ENCODE measurements around the gene ANKMY1.

ANKMY1 gene

GRCh38 chr2:240567137-240567871 is 9.5 kb upstream of the ANKMY1 start:
- peaks cover 66% of the 10 kb centered on the region for H3K79me2 ChIP-seq (ENCODE audit: insufficient read depth, low read length)
- H3K9me2 ChIP-seq (replicated peaks; ENCODE audit: low read depth, low read length): no peaks in the 10 kb centered on the region
- H3K4me1 ChIP-seq (ENCODE audit: insufficient read depth, low read length, poor library complexity, severe bottlenecking): peaks cover 59% of the 10 kb centered on the region
- H3K9ac ChIP-seq (ENCODE audit: low read depth, low read length, poor library complexity, severe bottlenecking): peak overlapping the region; percentile 82
- H3K4me3 ChIP-seq (ENCODE audit: low read length, poor library complexity, severe bottlenecking): peak overlapping the region; percentile 72
- no peaks in the 10 kb centered on the region for H3F3A ChIP-seq (ENCODE audit: low read depth)
- H3K27me3 ChIP-seq (ENCODE audit: insufficient read depth, low read length, poor library complexity, severe bottlenecking): no peaks in the 10 kb centered on the region
- TF ChIP-seq EZH2phosphoT487 (IDR thresholded peaks at IDR 0.05; ENCODE audit: borderline replicate concordance): no peak
- TF ChIP-seq CTCF (conservative IDR thresholded peaks at IDR 0.05; ENCODE audit: low read length): no peak
- peak overlapping the region; percentile 96 for H3K4me2 ChIP-seq (ENCODE audit: low read depth, low read length, poor library complexity, severe bottlenecking)
- peaks cover 28% of the 10 kb centered on the region for H4K20me1 ChIP-seq (ENCODE audit: insufficient read depth, low read length, poor library complexity, severe bottlenecking)
- H3K36me3 ChIP-seq (ENCODE audit: insufficient read depth, low read length): peaks cover 4% of the 10 kb centered on the region; the same call in 1 of the 2 replicates
- peak overlapping the region; percentile 80 for H2AFZ ChIP-seq (ENCODE audit: low read length)
- H3K9me3 ChIP-seq (ENCODE audit: insufficient read depth, low read depth, low read length): no peaks in the 10 kb centered on the region

GRCh38 chr2:240566203-240567136 is 8.7 kb upstream of the ANKMY1 start:
- Histone ChIP-seq H3K9ac (ENCODE audit: low read depth, low read length, poor library complexity, severe bottlenecking) (peak overlapping the region; percentile 85), H3K4me1 (ENCODE audit: insufficient read depth, low read length, poor library complexity, severe bottlenecking) (peaks cover 65% of the 10 kb centered on the region)
- TF ChIP-seq EZH2phosphoT487 (IDR thresholded peaks at IDR 0.05; ENCODE audit: borderline replicate concordance) (no peak), CTCF (conservative IDR thresholded peaks at IDR 0.05; ENCODE audit: low read length) (peak; percentile 67)

GRCh38 chr2:240565333-240566202 is 7.8 kb upstream of the ANKMY1 start:
- H3F3A ChIP-seq (ENCODE audit: low read depth): no peaks in the 10 kb centered on the region
- H3K9me3 ChIP-seq (ENCODE audit: insufficient read depth, low read depth, low read length): no peaks in the 10 kb centered on the region
- TF ChIP-seq CTCF (conservative IDR thresholded peaks at IDR 0.05; ENCODE audit: low read length): no peak
- no peak for TF ChIP-seq EZH2phosphoT487 (IDR thresholded peaks at IDR 0.05; ENCODE audit: borderline replicate concordance)
- H3K4me3 ChIP-seq (ENCODE audit: low read length, poor library complexity, severe bottlenecking): peak overlapping the region; percentile 72
- peaks cover 61% of the 10 kb centered on the region for H3K79me2 ChIP-seq (ENCODE audit: insufficient read depth, low read length)
- peaks cover 4% of the 10 kb centered on the region; the same call in 1 of the 2 replicates for H3K36me3 ChIP-seq (ENCODE audit: insufficient read depth, low read length)
- H3K27me3 ChIP-seq (ENCODE audit: insufficient read depth, low read length, poor library complexity, severe bottlenecking): no peaks in the 10 kb centered on the region
- peak overlapping the region; percentile 85 for H3K9ac ChIP-seq (ENCODE audit: low read depth, low read length, poor library complexity, severe bottlenecking)
- H3K4me1 ChIP-seq (ENCODE audit: insufficient read depth, low read length, poor library complexity, severe bottlenecking): peaks cover 62% of the 10 kb centered on the region
- H4K20me1 ChIP-seq (ENCODE audit: insufficient read depth, low read length, poor library complexity, severe bottlenecking): peaks cover 16% of the 10 kb centered on the region
- peak overlapping the region; percentile 39; the same call in 1 of the 2 replicates for H2AFZ ChIP-seq (ENCODE audit: low read length)
- no peaks in the 10 kb centered on the region for H3K9me2 ChIP-seq (replicated peaks; ENCODE audit: low read depth, low read length)
- H3K4me2 ChIP-seq (ENCODE audit: low read depth, low read length, poor library complexity, severe bottlenecking): peak overlapping the region; percentile 96

More at GRCh38 chr2:240566203-240567136, 8.7 kb upstream of the ANKMY1 start:
- Histone ChIP-seq H3K4me3 (ENCODE audit: low read length, poor library complexity, severe bottlenecking) (peak overlapping the region; percentile 72), H3F3A (ENCODE audit: low read depth) (no peaks in the 10 kb centered on the region), H3K36me3 (ENCODE audit: insufficient read depth, low read length) (peaks cover 4% of the 10 kb centered on the region; the same call in 1 of the 2 replicates), H3K4me2 (ENCODE audit: low read depth, low read length, poor library complexity, severe bottlenecking) (peak overlapping the region; percentile 96), H3K27me3 (ENCODE audit: insufficient read depth, low read length, poor library complexity, severe bottlenecking) (no peaks in the 10 kb centered on the region), H3K9me2 (replicated peaks; ENCODE audit: low read depth, low read length) (no peaks in the 10 kb centered on the region), H2AFZ (ENCODE audit: low read length) (peak overlapping the region; percentile 39; the same call in 1 of the 2 replicates), H3K9me3 (ENCODE audit: insufficient read depth, low read depth, low read length) (no peaks in the 10 kb centered on the region), H4K20me1 (ENCODE audit: insufficient read depth, low read length, poor library complexity, severe bottlenecking) (peaks cover 25% of the 10 kb centered on the region), H3K79me2 (ENCODE audit: insufficient read depth, low read length) (peaks cover 67% of the 10 kb centered on the region)
